Hepatocyte (in vitro differentiated cells): ENCODE measurements around the gene PCNT.

Source experiments
- EZH2phosphoT487 ChIP-seq: fragments of 200-600 bp; sonication (generic); IDR thresholded peaks from one replicate; pipeline ENCODE4 v1.6.1; 2018; ENCODE audit warnings: antibody characterized with exemption, mild to moderate bottlenecking, low read depth, moderate library complexity; ENCODE audit not compliant: unreplicated experiment, severe bottlenecking
- TF ChIP-seq, protein P1 (sequence below): fragments of 200-600 bp; sonication (generic); IDR thresholded peaks from 2 replicates; pipeline ENCODE4 v1.5.1; 2016; ENCODE audit warnings: antibody characterized with exemption, mild to moderate bottlenecking; ENCODE audit not compliant: poor library complexity

- TF ChIP-seq, protein P1, sequence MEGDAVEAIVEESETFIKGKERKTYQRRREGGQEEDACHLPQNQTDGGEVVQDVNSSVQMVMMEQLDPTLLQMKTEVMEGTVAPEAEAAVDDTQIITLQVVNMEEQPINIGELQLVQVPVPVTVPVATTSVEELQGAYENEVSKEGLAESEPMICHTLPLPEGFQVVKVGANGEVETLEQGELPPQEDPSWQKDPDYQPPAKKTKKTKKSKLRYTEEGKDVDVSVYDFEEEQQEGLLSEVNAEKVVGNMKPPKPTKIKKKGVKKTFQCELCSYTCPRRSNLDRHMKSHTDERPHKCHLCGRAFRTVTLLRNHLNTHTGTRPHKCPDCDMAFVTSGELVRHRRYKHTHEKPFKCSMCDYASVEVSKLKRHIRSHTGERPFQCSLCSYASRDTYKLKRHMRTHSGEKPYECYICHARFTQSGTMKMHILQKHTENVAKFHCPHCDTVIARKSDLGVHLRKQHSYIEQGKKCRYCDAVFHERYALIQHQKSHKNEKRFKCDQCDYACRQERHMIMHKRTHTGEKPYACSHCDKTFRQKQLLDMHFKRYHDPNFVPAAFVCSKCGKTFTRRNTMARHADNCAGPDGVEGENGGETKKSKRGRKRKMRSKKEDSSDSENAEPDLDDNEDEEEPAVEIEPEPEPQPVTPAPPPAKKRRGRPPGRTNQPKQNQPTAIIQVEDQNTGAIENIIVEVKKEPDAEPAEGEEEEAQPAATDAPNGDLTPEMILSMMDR: no peak
- TF ChIP-seq EZH2phosphoT487: no peak
Measured at GRCh38 chr21:46357684-46358425, 33.9 kb downstream of the PCNT start.
